Peyer's patch (tissue), 4 donors: ENCODE data around the gene SEMA3G. TPM values are rescaled to one million over a fixed set of nuclear protein-coding genes. Genes with fewer than 3 reads are reported as not detected.

Experiments used
- DNase-seq, 3 donors: peaks; one replicate each; pipeline ENCODE4 v3.0.0-alpha.2; 2017 to 2019
- H3K27ac ChIP-seq, 4 donors: fragments of 200-600 bp; sonication (generic); one replicate each; pipeline ENCODE4 v1.5.1; 2016 to 2019
- H3K27me3 ChIP-seq, 2 donors: fragments of 200-600 bp; sonication (generic); one replicate each; pipeline ENCODE4 v1.5.1; 2019
- H3K36me3 ChIP-seq, 3 donors: fragments of 200-600 bp; sonication (generic); one replicate each; pipeline ENCODE4 v1.5.1; 2016 to 2019
- H3K4me1 ChIP-seq, 4 donors: fragments of 200-600 bp; sonication (generic); one replicate each; pipeline ENCODE4 v1.5.1; 2016 to 2019
- H3K4me3 ChIP-seq, 4 donors: fragments of 200-600 bp; sonication (generic); 1 replicate in 3 of 4; 2 replicates in 1 of 4; pipeline ENCODE4 v1.5.1; 2016 to 2019; ENCODE audit warnings: mild to moderate bottlenecking in 1 of 4
- H3K9me3 ChIP-seq, 4 donors: fragments of 200-600 bp; sonication (generic); one replicate each; pipeline ENCODE4 v1.5.1; 2016 to 2019; ENCODE audit warnings: mild to moderate bottlenecking in 1 of 4
- POLR2A ChIP-seq, 2 donors: fragments of 450-650 bp; IDR thresholded peaks; one replicate each; pipeline ENCODE4 v1.5.1; 2017; ENCODE audit warnings: antibody characterized with exemption in 2 of 2, mild to moderate bottlenecking in 2 of 2, moderate library complexity in 2 of 2
- total RNA-seq, 4 donors: library from RNA; depleted of rRNA; stranded (reverse); fragments of >200 nt; gene quantifications; one replicate each; pipeline ENCODE4 v1.1.0, GENCODE V29; 2016
- TF ChIP-seq, protein P1 (sequence below), 6 experiments: fragments of 450-650 bp in 4 of 6; fragments of 200-600 bp in 2 of 6; sonication (generic) in 1 of 6; IDR thresholded peaks; one replicate each; pipeline ENCODE4 v1.5.1; 2017 to 2019; ENCODE audit warnings: antibody characterized with exemption in 6 of 6, mild to moderate bottlenecking in 3 of 6, moderate library complexity in 1 of 6

The SEMA3G gene
- total RNA-seq, 4 donors from 2014 or later = 18.8 to 24.8 (median 22.0) TPM

DNA sequence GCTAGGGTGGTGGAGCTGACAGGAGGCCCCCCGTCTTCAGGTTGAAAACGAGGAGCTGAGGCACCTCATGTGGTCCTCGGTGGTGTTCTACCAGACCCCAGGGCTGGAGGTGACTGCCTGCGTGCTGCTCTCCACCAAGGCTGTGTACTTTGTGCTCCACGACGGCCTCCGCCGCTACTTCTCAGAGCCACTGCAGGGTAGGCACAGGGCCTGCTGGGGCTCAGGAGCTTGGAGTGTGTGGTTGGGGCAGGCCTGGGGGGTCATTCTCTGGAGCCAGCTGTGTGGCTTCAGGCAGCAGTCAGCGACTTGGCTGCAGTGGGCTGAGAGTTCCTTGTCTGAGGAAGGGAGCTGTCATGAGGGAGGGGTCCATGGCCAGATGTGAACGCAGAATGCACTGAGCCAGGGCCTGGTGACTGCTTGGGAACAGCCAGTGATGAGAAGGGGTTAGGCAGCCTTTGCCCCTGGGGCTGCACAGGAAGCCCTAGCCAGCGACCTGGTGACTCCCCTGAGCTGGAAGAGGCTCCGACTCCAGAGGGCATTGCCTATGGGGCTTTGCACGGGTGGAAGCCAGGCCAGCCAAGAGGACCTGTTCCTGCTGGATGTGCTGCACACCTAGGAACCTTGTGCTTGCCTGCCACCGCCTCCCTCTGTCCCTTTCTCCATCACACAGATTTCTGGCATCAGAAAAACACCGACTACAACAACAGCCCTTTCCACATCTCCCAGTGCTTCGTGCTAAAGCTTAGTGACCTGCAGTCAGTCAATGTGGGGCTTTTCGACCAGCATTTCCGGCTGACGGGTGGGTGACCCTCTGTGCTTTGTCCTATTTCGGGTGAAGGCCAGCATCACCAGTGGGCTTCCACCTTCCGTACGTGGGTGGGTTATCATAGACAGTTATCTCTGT, 45.4 kb upstream of the SEMA3G start:
- peaks cover 0 to 4% (median 0%) of the 10 kb centered on the region in 4 donors for H3K4me1 ChIP-seq
- H3K27ac ChIP-seq = peak overlapping the region in 3 of 4 donors; percentile 25 to 64 (median 55)
- H3K36me3 ChIP-seq = peaks cover 0 to 77% (median 0%) of the 10 kb centered on the region in 3 donors
- no peaks in the 10 kb centered on the region for H3K9me3 ChIP-seq
- DNase-seq = no peak
- H3K4me3 ChIP-seq = no peak overlapping the region
- TF ChIP-seq, protein P1, sequence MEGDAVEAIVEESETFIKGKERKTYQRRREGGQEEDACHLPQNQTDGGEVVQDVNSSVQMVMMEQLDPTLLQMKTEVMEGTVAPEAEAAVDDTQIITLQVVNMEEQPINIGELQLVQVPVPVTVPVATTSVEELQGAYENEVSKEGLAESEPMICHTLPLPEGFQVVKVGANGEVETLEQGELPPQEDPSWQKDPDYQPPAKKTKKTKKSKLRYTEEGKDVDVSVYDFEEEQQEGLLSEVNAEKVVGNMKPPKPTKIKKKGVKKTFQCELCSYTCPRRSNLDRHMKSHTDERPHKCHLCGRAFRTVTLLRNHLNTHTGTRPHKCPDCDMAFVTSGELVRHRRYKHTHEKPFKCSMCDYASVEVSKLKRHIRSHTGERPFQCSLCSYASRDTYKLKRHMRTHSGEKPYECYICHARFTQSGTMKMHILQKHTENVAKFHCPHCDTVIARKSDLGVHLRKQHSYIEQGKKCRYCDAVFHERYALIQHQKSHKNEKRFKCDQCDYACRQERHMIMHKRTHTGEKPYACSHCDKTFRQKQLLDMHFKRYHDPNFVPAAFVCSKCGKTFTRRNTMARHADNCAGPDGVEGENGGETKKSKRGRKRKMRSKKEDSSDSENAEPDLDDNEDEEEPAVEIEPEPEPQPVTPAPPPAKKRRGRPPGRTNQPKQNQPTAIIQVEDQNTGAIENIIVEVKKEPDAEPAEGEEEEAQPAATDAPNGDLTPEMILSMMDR (IDR thresholded peaks at IDR 0.05) = no peak
- no peak for TF ChIP-seq POLR2A (IDR thresholded peaks at IDR 0.05)
- no peaks in the 10 kb centered on the region for H3K27me3 ChIP-seq

DNA sequence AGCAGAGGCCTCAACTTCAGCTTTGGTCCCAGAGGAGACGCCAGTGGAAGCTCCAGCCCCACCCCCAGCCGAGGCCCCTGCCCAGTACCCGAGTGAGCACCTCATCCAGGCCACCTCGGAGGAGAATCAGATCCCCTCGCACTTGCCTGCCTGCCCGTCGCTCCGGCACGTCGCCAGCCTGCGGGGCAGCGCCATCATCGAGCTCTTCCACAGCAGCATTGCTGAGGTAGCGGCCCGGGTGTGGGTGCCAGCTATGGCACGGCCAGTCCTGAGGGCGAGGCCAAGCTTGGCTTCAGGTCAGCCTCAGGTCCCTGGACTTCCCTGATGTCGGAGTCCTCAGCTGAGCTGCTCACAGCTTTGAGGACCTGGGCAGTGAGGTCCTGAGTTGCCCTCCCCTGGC, 44.5 kb upstream of the SEMA3G start:
- TF ChIP-seq POLR2A (IDR thresholded peaks at IDR 0.05) = no peak
- TF ChIP-seq, protein P1 (IDR thresholded peaks at IDR 0.05) = no peak
- Histone ChIP-seq H3K27ac (no peak overlapping the region), H3K4me1 (peaks cover 0 to 4% (median 0%) of the 10 kb centered on the region in 4 donors), H3K27me3 (no peaks in the 10 kb centered on the region), H3K36me3 (peaks cover 0 to 81% (median 0%) of the 10 kb centered on the region in 3 donors), H3K9me3 (no peaks in the 10 kb centered on the region), H3K4me3 (no peak overlapping the region)
- DNase-seq = no peak

DNA sequence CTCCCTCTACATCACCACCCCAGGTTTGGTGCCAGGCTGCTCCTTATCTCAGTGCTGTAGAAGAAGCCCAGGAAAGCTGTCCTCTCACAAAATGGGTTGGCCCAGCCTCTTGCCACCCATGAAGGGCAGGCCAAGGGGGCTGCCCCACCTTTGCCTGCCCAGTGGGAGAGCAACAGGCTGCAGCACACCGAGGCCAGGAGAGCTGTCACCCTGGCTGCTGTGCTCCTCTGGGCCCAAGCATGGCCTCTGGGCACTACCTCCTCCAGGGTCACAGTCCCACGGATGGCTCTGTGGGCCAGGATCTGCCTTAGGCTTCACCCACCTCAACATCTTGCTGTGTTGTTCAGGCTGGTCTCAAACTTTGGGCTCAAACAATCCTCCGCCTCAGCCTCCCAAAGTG, 43.8 kb upstream of the SEMA3G start:
- TF ChIP-seq, protein P1 (IDR thresholded peaks at IDR 0.05) = no peak
- TF ChIP-seq POLR2A (IDR thresholded peaks at IDR 0.05) = no peak
- no peaks in the 10 kb centered on the region for H3K9me3 ChIP-seq
- H3K4me3 ChIP-seq = no peak overlapping the region
- H3K36me3 ChIP-seq = peaks cover 0 to 82% (median 0%) of the 10 kb centered on the region in 3 donors
- no peak overlapping the region for H3K27ac ChIP-seq
- DNase-seq = no peak
- peaks cover 0 to 4% (median 0%) of the 10 kb centered on the region in 4 donors for H3K4me1 ChIP-seq
- H3K27me3 ChIP-seq = no peaks in the 10 kb centered on the region

DNA sequence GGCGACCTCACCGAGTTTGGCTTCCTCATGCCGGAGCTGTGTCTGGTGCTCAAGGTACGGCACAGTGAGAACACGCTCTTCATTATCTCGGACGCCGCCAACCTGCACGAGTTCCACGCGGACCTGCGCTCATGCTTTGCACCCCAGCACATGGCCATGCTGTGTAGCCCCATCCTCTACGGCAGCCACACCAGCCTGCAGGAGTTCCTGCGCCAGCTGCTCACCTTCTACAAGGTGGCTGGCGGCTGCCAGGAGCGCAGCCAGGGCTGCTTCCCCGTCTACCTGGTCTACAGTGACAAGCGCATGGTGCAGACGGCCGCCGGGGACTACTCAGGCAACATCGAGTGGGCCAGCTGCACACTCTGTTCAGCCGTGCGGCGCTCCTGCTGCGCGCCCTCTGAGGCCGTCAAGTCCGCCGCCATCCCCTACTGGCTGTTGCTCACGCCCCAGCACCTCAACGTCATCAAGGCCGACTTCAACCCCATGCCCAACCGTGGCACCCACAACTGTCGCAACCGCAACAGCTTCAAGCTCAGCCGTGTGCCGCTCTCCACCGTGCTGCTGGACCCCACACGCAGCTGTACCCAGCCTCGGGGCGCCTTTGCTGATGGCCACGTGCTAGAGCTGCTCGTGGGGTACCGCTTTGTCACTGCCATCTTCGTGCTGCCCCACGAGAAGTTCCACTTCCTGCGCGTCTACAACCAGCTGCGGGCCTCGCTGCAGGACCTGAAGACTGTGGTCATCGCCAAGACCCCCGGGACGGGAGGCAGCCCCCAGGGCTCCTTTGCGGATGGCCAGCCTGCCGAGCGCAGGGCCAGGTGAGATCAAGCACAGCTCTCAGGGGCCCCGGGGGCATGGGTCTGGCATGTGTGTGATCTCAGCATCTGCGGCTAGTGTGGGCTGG, 43.1 kb upstream of the SEMA3G start:
- Histone ChIP-seq H3K4me3 (no peak overlapping the region), H3K27me3 (no peaks in the 10 kb centered on the region), H3K9me3 (no peaks in the 10 kb centered on the region), H3K4me1 (peaks cover 0 to 4% (median 0%) of the 10 kb centered on the region in 4 donors), H3K27ac (no peak overlapping the region), H3K36me3 (peaks cover 0 to 79% (median 0%) of the 10 kb centered on the region in 3 donors)
- TF ChIP-seq, protein P1 (IDR thresholded peaks at IDR 0.05) = no peak
- TF ChIP-seq POLR2A (IDR thresholded peaks at IDR 0.05) = no peak
- DNase-seq = no peak

DNA sequence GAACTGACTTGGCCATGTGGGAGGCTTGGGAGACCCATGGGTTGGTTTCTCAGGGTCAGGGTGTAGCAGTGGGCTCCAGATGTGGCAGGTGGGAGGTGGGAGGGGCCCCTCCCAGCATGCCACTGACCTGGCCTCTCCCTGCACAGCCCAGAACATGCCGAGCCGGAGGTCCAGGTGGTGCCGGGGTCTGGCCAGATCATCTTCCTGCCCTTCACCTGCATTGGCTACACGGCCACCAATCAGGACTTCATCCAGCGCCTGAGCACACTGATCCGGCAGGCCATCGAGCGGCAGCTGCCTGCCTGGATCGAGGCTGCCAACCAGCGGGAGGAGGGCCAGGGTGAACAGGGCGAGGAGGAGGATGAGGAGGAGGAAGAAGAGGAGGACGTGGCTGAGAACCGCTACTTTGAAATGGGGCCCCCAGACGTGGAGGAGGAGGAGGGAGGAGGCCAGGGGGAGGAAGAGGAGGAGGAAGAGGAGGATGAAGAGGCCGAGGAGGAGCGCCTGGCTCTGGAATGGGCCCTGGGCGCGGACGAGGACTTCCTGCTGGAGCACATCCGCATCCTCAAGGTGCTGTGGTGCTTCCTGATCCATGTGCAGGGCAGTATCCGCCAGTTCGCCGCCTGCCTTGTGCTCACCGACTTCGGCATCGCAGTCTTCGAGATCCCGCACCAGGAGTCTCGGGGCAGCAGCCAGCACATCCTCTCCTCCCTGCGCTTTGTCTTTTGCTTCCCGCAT, 42.3 kb upstream of the SEMA3G start:
- Histone ChIP-seq H3K36me3 (peaks cover 0 to 79% (median 0%) of the 10 kb centered on the region in 3 donors), H3K27ac (no peak overlapping the region), H3K4me1 (peaks cover 0 to 4% (median 0%) of the 10 kb centered on the region in 4 donors), H3K4me3 (no peak overlapping the region), H3K27me3 (no peaks in the 10 kb centered on the region), H3K9me3 (no peaks in the 10 kb centered on the region)
- no peak for TF ChIP-seq POLR2A (IDR thresholded peaks at IDR 0.05)
- TF ChIP-seq, protein P1 (IDR thresholded peaks at IDR 0.05) = no peak
- DNase-seq = no peak
